ENCODE measurements around the gene APCDD1.
"Not testable (repeated sequence)": the region's sequence is repeated elsewhere in the genome, so short reads cannot be mapped to it uniquely, and the experiment has no call there.

Gene APCDD1

DNA sequence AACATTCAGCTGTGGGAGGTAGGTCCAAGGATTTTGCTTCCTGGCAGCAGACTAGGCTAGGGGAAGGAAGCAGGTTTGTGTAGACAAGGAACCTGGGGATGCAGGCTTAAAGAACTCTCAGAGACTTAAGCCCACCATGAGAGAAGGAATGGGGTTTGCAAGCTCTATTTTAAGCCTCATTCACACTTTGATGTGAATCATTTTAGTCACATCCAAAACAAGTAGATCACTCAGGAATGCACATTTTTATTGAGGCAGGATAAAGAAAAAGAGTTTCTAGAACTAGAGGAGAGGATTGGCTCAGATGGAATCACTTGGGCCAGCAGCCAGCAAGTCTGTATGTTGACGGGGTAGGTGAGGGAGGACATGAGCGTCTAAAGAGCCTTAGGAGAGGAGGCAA, 68.1 kb downstream of the APCDD1 start:
- H3K27ac ChIP-seq, result no peak overlapping the region
- DNase-seq (ENCODE audit: low read depth, low spot score), result no peak

DNA sequence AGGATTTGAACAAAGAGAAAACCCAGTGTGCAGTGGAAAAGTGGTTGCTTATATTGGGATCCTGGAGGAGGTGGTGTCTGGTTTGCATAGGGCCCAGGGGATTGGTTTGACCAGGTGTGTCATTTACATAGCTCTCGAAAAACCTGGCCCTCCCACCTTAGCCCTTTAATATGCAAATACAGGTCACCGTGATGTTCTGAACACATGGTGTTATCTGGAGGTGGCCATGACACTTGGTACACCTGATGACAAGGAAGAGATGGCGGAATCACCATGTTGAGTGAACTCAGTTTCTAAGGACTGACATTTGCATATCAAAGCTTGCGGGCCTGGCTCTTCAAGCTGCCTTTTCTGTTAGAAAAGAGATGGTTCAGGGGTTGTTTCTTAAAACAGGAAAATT, 69.1 kb downstream of the APCDD1 start:
- no peak for DNase-seq (ENCODE audit: low read depth, low spot score)
- H3K27ac ChIP-seq, result no peak overlapping the region

DNA sequence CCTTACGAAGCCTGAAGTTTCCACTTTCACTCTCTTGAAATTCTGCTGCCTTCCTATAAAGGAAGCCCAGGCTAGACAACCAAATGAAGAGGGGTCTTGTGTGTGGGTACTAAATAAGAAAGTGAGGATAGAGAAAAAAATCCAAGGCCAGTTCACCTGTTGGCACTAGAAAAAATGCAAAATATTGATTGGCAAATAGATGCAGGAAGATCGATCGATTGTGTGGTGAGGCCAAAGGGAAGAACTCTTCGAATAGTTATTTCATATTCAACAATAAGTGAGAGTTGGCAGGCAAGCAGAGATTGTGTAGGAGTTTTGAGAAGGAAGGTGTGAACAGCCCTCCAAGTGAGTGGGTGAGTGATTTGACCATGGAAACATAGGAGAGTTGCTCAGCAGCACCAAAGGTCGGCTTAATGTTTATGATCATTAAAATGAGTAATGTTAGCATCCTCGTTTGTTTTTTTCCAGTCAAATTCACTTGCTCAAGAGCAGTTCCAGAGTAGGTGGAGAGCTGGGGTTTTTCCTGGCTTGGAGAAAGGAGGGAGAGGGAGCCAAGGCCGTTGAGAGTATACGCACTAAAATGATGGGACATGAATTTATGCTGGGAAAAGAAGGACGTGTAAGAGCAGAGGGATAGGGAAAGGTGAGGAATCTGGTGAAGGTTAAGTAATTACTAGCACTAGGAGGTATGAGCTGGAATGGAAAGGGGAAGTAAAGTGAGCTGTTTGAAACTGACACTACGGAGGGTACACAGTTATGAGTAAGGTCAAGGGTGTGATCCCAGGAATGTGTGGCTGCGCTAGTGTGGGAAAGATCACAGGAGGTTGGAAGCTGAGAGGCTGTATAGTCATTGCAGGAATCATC, 70.3 kb downstream of the APCDD1 start:
- peak overlapping the region; percentile 81 for H3K27ac ChIP-seq
- DNase-seq (ENCODE audit: low read depth, low spot score), result no peak

DNA sequence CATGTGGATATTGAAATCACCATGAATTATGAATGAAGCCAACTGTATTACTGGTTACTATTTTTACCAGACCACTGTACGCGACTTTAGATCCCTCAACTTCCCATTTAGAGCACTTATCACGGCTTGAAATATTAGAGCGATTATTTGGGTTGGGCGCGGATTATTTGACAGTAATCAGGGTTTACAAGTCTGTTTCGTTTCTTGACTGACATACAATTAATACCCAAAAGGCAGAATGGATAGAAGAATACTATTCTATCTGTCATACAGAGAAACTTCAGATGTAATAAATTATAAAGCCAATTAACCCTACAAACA, 70.9 kb downstream of the APCDD1 start:
- no peak for DNase-seq (ENCODE audit: low read depth, low spot score)
- peak overlapping the region; percentile 81 for H3K27ac ChIP-seq

DNA sequence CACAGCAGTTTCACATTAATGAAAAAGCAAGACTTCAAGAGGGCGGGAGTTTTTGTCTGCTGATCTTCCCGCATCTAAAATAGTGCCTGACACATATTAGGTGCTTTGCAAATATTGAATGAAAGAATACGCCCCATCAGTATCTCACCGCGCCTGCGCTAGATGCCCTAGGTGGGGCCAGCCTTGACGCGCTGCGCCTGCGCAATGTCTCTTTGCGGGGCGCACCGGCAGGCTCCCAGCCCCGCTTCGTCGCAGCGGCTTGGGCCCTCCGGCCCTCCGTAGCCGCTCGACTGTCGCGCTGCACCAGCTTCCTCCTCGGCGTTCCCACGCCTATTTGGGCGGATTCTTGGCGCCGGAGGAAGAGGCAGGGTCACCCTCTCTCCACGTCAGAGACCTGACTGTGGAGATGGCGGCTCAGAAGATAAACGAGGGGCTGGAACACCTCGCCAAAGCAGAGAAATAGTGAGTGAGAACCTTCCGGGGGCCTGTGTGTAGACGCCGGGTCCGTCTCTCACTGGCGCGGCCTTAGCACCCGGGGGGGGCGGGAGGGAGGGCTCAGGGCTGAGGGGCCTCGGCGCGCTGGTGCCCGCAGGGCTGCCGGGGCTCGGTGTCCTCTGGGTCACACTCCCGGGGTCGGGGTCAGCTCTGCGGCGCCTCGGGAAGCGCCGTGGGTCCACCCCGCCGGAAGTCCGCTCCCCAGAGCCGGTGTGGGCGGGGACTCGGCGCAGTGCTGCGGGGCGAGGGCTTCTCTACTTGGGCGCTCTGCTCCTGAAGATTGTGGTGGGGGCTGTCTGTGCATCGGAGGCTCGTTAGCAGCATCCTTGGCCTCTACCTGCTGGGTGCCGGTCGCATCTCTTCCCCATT, 71.5 kb downstream of the APCDD1 start, which contains the start of gene NAPG:
NAPG (plus strand) TSS at position 331 of the 864 bp plus-strand sequence; CDS start at position 407, 76 bp downstream.
- peak within 1 kb of the TSS; percentile 81 for H3K27ac ChIP-seq
- peak; percentile 80 for DNase-seq (ENCODE audit: low read depth, low spot score)

DNA sequence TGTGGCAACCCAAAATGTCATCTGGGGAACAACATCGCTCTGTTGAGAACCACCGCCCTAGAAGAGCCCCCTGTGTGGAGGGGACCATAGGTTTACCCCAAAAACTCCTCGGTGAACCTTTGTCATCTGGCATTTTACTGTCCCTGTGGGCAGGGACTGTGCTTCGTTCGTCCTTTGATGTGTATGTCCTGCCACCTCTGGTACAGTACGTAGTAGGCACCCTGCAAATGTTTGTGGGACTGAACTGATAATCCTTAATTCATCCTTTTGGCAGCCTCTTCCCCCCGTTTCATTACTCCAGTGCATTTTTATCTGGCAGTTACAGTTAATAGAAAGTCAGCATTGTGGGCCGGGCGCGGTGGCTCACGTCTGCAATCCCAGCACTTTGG, 72.1 kb downstream of the APCDD1 start:
- no peak for DNase-seq (ENCODE audit: low read depth, low spot score)
- peak overlapping the region; percentile 81 for H3K27ac ChIP-seq

DNA sequence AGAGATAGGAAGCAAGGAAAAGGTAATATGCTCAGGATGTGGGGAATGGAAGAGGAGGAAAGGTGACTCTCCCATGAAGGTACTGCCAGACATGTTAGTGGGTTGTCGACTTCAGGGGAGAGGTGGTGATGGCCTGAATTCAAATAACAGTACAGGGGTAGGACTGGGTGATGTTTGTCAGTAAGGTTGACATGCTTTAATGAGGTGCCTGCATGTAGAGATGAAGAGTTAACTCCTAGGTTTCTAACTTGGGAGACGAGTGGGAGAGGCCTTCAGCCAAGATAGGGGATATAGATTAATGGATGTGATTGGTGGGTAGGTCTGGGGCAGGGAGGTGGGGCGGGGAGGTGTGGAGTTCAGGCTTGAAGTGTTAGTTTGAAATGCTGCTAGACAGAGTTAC, 74.0 kb downstream of the APCDD1 start:
- DNase-seq (ENCODE audit: low read depth, low spot score), result no peak
- no peak overlapping the region for H3K27ac ChIP-seq

DNA sequence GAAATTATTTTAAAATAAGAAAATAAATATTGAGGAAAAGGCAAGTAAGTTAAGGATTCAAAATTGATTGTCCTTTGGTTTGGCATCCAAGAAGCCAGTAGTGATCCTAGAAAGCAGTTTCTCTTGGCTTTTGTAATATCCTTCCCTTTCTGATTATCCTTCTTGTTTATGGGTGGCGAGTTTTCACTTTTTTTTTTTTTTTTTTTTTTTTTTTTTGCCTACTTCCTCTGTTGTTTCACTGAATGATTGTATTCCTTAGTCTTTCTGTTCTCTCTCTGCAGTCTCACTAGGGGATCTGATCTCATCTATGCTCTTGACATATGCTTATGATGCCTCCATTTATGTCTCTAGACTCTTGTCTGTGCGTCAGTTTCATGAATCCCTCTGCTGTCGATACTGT, 75.6 kb downstream of the APCDD1 start:
- DNase-seq (ENCODE audit: low read depth, low spot score), result no peak
- H3K27ac ChIP-seq, result peak overlapping the region; percentile 45

DNA sequence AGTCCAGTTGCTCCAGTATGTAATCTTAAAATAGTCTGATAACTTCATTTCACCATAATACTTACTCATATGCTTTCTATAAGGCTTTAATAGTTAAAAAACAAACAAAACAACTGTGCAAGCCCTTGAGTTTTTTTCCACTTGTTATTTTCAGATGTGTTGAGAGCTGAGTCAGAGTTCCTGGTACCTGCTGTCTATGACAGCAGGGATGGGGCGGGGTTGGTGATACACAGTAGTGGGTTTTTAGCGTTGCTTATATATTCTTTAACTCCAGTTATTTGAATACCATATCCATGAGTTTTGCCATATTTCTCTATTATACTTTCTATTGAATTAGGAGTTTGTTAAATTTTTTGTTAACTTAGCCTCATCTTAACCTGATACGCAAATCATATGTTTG, 76.4 kb downstream of the APCDD1 start:
- DNase-seq (ENCODE audit: low read depth, low spot score), result peak; percentile 41
- peak overlapping the region; percentile 45 for H3K27ac ChIP-seq

DNA sequence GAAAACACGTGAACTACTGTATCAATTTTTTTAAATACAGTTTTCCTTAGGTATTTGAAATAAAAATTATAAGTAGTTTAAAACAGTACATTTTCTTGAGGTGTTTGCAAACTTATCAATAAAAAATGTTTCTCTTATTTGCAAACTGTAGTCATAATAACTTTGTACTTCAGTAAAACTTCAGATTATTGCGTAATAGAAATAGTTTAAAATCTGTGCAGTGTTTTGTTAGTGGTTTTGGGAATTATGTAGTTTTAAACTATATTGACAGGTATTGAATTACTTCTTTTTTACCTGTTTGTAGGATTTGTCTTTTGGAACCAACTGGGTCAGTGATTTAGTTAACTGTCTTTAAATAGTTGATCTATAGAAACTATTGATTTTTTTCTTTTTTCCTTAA, 78.7 kb downstream of the APCDD1 start:
- no peak overlapping the region for H3K27ac ChIP-seq

DNA sequence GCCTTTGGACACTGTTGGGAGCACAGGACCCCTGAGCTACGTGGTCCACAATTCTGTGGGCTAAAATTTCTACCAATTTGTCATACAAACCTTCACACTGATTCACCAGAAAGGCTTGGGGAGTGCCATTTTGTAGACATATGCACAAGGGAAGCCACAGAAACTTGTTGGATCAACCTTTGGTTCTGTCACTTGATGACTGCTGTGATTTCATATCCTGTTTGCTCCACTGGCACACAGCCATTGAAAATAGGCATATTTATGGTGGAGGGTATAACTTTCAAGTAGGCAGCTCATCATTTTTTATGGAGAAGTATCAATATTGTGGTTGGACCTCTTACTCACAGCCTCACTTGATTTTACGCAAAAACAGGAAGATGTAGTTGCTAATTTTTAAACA, 81.8 kb downstream of the APCDD1 start:
- DNase-seq (ENCODE audit: low read depth, low spot score), result no peak

More for the DNA sequence above, 78.7 kb downstream of the APCDD1 start:
- no peak for DNase-seq (ENCODE audit: low read depth, low spot score)

DNA sequence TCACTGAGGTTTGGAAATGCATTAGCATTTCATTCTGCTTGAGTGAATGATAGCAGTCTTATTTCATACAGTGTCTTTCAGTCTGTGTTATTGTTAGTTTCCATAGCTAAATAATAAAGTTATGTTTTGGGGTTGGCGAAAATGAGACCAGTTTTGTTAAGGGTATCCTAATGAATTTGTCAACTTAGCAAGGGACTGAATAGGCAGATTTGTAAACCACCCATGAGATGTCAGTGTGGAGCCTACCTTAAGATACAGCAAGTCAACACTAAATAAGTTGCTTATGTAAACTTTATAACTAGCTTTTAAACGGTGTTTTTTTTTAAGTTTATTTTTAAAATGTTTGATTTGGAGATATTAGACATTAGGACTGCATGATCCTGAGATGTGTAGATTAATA, 83.3 kb downstream of the APCDD1 start:
- DNase-seq (ENCODE audit: low read depth, low spot score), result no peak
- no peak overlapping the region for H3K27ac ChIP-seq

More for the DNA sequence above, 81.8 kb downstream of the APCDD1 start:
- H3K27ac ChIP-seq, result peak overlapping the region; percentile 41

DNA sequence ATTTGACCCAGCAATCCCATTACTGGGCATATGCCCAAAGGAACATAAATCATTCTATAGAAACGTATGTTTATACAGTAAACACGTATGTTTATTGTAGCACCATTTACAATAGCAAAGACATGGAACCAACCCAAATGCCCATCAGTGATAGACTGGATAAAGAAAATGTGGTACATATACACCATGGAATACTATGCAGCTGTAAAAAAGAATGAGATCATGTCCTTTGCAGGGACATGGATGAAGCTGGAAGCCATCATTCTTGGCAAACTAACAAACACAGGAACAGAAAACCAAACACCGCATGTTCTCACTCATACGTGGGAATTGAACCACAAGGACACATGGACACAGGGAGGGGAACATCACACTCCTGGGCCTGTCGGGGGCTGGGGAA, 84.7 kb downstream of the APCDD1 start:
- not testable (repeated sequence) for DNase-seq (ENCODE audit: low read depth, low spot score); H3K27ac ChIP-seq
